SK-N-SH treated with all-trans-retinoic acid at 6 μM for 48 hours (cell line): ENCODE measurements around the gene VTI1A.

Experiments used
- ATAC-seq: fragments of 200-7000 bp; cut with Tn5 transposase; 3 replicates; pipeline ENCODE4 v1.9.1; 2020; ENCODE audit warnings: mild to moderate bottlenecking, moderate library complexity
- ARNTL ChIP-seq: fragments of 450-650 bp; formaldehyde crosslinking; IDR thresholded peaks from 2 replicates; pipeline ENCODE4 v1.5.0; 2020; ENCODE audit warnings: low read depth, mild to moderate bottlenecking, moderate library complexity, borderline replicate concordance
- BACH2 ChIP-seq: fragments of 250-450 bp; sonication (Bioruptor Pico); IDR thresholded peaks from 2 replicates; pipeline ENCODE4 v1.9.0; 2021; ENCODE audit warnings: mild to moderate bottlenecking, borderline replicate concordance
- CREB5 ChIP-seq: fragments of 250-450 bp; sonication (Bioruptor Pico); IDR thresholded peaks from 2 replicates; pipeline ENCODE4 v1.5.1; 2020; ENCODE audit warnings: low read depth, mild to moderate bottlenecking, moderate library complexity
- CSDC2 ChIP-seq: fragments of 250-450 bp; sonication (Bioruptor Pico); IDR thresholded peaks from 2 replicates; pipeline ENCODE4 v1.5.0; 2020; ENCODE audit warnings: mild to moderate bottlenecking, moderate library complexity
- CSRNP3 ChIP-seq: fragments of 250-450 bp; sonication (Bioruptor Pico); IDR thresholded peaks from 2 replicates; pipeline ENCODE4 v1.5.1; 2021; ENCODE audit warnings: mild to moderate bottlenecking, moderate library complexity
- ESRRG ChIP-seq: fragments of 250-450 bp; sonication (Bioruptor Pico); IDR thresholded peaks from 2 replicates; pipeline ENCODE4 v1.6.1; 2021; ENCODE audit warnings: mild to moderate bottlenecking
- GLIS3 ChIP-seq: fragments of 250-450 bp; sonication (Bioruptor Pico); IDR thresholded peaks from 2 replicates; pipeline ENCODE4 v1.5.0; 2020; ENCODE audit warnings: mild to moderate bottlenecking, moderate library complexity
- ISL1 ChIP-seq: fragments of 250-450 bp; sonication (Bioruptor Pico); IDR thresholded peaks from 2 replicates; pipeline ENCODE4 v2.1.2; 2022; ENCODE audit warnings: mild to moderate bottlenecking, moderate library complexity
- OSR1 ChIP-seq: fragments of 250-450 bp; sonication (Bioruptor Pico); IDR thresholded peaks from 2 replicates; pipeline ENCODE4 v1.8.0; 2022; ENCODE audit warnings: moderate library complexity, mild to moderate bottlenecking, inconsistent platforms
- PATZ1 ChIP-seq: fragments of 250-450 bp; sonication (Bioruptor Pico); IDR thresholded peaks from 2 replicates; pipeline ENCODE4 v1.8.0; 2020; ENCODE audit warnings: mild to moderate bottlenecking, moderate library complexity, borderline replicate concordance
- POU6F1 ChIP-seq: fragments of 250-450 bp; sonication (Bioruptor Pico); IDR thresholded peaks from 2 replicates; pipeline ENCODE4 v1.8.0; 2021; ENCODE audit warnings: low read depth, mild to moderate bottlenecking, moderate library complexity, borderline replicate concordance
- PPARA ChIP-seq: fragments of 250-450 bp; sonication (Bioruptor Pico); IDR thresholded peaks from 2 replicates; pipeline ENCODE4 v1.5.0; 2020; ENCODE audit warnings: mild to moderate bottlenecking, borderline replicate concordance
- RARB ChIP-seq: fragments of 250-450 bp; sonication (Bioruptor Pico); IDR thresholded peaks from 2 replicates; pipeline ENCODE4 v1.8.0; 2021; ENCODE audit warnings: mild to moderate bottlenecking, moderate library complexity
- TCF4 ChIP-seq: fragments of 250-450 bp; sonication (Bioruptor Pico); IDR thresholded peaks from 2 replicates; pipeline ENCODE4 v1.8.0; 2021; ENCODE audit warnings: mild to moderate bottlenecking, moderate library complexity, borderline replicate concordance
- TOX ChIP-seq: fragments of 250-450 bp; sonication (Bioruptor Pico); IDR thresholded peaks from 2 replicates; pipeline ENCODE4 v1.8.0; 2021; ENCODE audit warnings: mild to moderate bottlenecking, moderate library complexity, borderline replicate concordance
- TSHZ2 ChIP-seq: fragments of 250-450 bp; sonication (Bioruptor Pico); IDR thresholded peaks from 2 replicates; pipeline ENCODE4 v1.5.0; 2020; ENCODE audit warnings: mild to moderate bottlenecking, moderate library complexity
- ZFP3 ChIP-seq: fragments of 250-450 bp; sonication (Bioruptor Pico); IDR thresholded peaks from 2 replicates; pipeline ENCODE4 v1.5.0; 2020; ENCODE audit warnings: mild to moderate bottlenecking, moderate library complexity
- ZNF565 ChIP-seq: fragments of 450-650 bp; formaldehyde crosslinking; conservative IDR thresholded peaks from 2 replicates; pipeline ENCODE4 v1.5.0; 2020; ENCODE audit warnings: low read depth, mild to moderate bottlenecking, moderate library complexity
- ZNF8 ChIP-seq: fragments of 450-650 bp; formaldehyde crosslinking; IDR thresholded peaks from 2 replicates; pipeline ENCODE4 v1.5.0; 2020; ENCODE audit warnings: mild to moderate bottlenecking, moderate library complexity

The VTI1A gene

GRCh38 chr10:112723876-112724275 is 276.9 kb downstream of the VTI1A start:
- ATAC-seq = no peak

GRCh38 chr10:112724404-112724991 is 277.5 kb downstream of the VTI1A start:
- ATAC-seq = no peak
- TF ChIP-seq TSHZ2 = no peak
- TF ChIP-seq PPARA (CRISPR knock-in tag) = no peak
- no peak for TF ChIP-seq RARB
- TF ChIP-seq ZNF565 (CRISPR knock-in tag) = no peak
- no peak for TF ChIP-seq ESRRG (CRISPR knock-in tag)
- TF ChIP-seq CREB5 (CRISPR knock-in tag) = no peak
- TF ChIP-seq ZNF8 (CRISPR knock-in tag) = no peak
- no peak for TF ChIP-seq POU6F1 (CRISPR knock-in tag)
- no peak for TF ChIP-seq CSRNP3 (CRISPR knock-in tag)
- no peak for TF ChIP-seq TOX (CRISPR knock-in tag)

More at GRCh38 chr10:112723876-112724275, 276.9 kb downstream of the VTI1A start:
- TF ChIP-seq GLIS3 (no peak), CSDC2 (CRISPR knock-in tag) (no peak), TCF4 (CRISPR knock-in tag) (no peak), PATZ1 (CRISPR knock-in tag) (no peak), TOX (CRISPR knock-in tag) (no peak), ZNF565 (CRISPR knock-in tag) (no peak), CREB5 (CRISPR knock-in tag) (no peak), OSR1 (CRISPR knock-in tag) (no peak), BACH2 (CRISPR knock-in tag) (no peak), ZNF8 (CRISPR knock-in tag) (no peak), PPARA (CRISPR knock-in tag) (no peak), ISL1 (CRISPR knock-in tag) (no peak), ZFP3 (CRISPR knock-in tag) (no peak), ARNTL (no peak)
- TF ChIP-seq, all 23 proteins: peak for 0
